ENCODE results near the gene TMEM114.
"Not testable (repeated sequence)": the region's sequence is repeated elsewhere in the genome, so short reads cannot be mapped to it uniquely, and the experiment has no call there.

TMEM114 gene

DNA sequence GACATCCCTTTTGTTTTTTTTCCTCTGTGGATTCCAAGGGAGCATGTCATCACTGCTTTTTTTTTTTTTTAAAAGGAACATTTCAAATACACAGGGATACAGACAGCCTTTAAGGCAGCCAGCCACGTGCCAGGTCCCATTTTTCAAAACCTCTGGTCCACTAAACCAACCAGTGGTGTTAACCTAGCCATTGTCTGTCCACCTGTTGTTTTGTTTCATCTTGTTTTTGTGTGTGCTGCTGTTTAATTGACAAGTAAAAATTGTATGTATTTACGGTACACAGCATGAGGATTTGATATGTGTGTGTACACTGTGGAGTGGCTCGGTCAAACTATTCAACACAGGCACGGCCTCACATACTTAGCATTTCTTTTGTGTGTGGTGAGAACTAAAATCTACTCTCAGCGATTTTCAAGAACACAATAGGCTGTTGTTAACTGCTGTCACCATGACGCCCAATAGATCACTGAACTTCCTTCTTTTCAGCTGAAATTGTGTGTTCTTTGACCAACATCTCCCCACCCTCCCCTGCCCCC is 19.2 kb downstream of the TMEM114 start:
- Histone ChIP-seq H3K27ac (peak overlapping the region; percentile 32), H3K27me3 (replicated peaks) (no peaks in the 10 kb centered on the region), H3K36me3 (replicated peaks) (no peaks in the 10 kb centered on the region), H3K4me3 (ENCODE audit: low read depth, low read length) (no peak overlapping the region)
- in situ Hi-C loops (cut with HindIII; ENCODE audit: low pct_ligation_motif_present, low sequenced_read_pairs): no loop called here
- TF ChIP-seq, protein P1, sequence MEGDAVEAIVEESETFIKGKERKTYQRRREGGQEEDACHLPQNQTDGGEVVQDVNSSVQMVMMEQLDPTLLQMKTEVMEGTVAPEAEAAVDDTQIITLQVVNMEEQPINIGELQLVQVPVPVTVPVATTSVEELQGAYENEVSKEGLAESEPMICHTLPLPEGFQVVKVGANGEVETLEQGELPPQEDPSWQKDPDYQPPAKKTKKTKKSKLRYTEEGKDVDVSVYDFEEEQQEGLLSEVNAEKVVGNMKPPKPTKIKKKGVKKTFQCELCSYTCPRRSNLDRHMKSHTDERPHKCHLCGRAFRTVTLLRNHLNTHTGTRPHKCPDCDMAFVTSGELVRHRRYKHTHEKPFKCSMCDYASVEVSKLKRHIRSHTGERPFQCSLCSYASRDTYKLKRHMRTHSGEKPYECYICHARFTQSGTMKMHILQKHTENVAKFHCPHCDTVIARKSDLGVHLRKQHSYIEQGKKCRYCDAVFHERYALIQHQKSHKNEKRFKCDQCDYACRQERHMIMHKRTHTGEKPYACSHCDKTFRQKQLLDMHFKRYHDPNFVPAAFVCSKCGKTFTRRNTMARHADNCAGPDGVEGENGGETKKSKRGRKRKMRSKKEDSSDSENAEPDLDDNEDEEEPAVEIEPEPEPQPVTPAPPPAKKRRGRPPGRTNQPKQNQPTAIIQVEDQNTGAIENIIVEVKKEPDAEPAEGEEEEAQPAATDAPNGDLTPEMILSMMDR (IDR thresholded peaks at IDR 0.05; ENCODE audit: low read depth, low read length, missing control alignments): no peak
- peak; percentile 71 for DNase-seq

DNA sequence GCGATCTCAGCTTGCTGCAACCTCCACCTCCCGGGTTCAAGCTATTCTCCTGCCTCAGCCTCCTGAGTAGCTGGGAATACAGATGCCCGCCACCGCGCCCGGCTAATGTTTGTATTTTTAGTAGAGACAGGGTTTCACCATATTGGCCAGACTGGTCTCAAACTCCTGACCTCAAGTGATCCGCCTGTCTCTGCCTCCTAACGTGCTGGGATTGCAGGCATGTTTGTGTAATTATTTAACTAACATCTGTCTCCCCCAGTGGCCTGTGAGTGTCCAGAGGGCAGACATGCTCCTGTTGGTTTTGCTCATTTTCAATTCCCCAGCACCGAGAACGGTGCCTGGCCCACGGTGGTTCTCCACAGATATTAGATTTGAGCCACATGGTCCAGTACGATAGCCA is 19.9 kb downstream of the TMEM114 start:
- H3K4me3 ChIP-seq (ENCODE audit: low read depth, low read length); DNase-seq; in situ Hi-C loops (cut with HindIII; ENCODE audit: low pct_ligation_motif_present, low sequenced_read_pairs); H3K27me3 ChIP-seq (replicated peaks); H3K36me3 ChIP-seq (replicated peaks): not testable (repeated sequence)
- H3K27ac ChIP-seq: peak overlapping the region; percentile 32

- in situ Hi-C loops (cut with HindIII; ENCODE audit: low pct_ligation_motif_present, low sequenced_read_pairs): no loop called here
- no peaks in the 10 kb centered on the region for H3K27me3 ChIP-seq (replicated peaks)
- H3K36me3 ChIP-seq (replicated peaks): no peaks in the 10 kb centered on the region
- H3K4me3 ChIP-seq (ENCODE audit: low read depth, low read length): no peak overlapping the region
- DNase-seq: no peak
- H3K27ac ChIP-seq: no peak overlapping the region
- TF ChIP-seq, protein P1 (IDR thresholded peaks at IDR 0.05; ENCODE audit: low read depth, low read length, missing control alignments): no peak
Measured at GRCh38 chr16:8569650-8570346, 20.5 kb downstream of the TMEM114 start.

DNA sequence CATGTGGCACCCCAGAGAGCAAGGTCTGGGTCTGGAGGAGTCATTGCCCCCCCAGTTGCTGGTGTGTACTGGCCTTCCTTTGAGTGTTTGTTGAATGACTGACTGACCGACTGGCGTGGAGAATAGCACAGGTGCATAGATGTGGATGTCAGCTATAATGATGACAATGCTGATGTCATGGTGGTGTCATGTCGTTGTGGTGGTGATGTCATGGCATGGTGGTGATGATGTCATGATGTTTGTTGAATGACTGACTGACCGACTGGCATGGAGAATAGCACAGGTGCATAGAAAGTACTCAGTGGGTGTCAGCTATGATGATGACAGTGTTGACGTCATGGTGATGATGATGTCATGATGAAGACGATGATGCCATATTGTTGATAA is 22.1 kb downstream of the TMEM114 start:
- no peak for DNase-seq
- Histone ChIP-seq H3K36me3 (replicated peaks) (no peaks in the 10 kb centered on the region), H3K27ac (no peak overlapping the region), H3K4me3 (ENCODE audit: low read depth, low read length) (no peak overlapping the region), H3K27me3 (replicated peaks) (no peaks in the 10 kb centered on the region)
- TF ChIP-seq, protein P1 (IDR thresholded peaks at IDR 0.05; ENCODE audit: low read depth, low read length, missing control alignments): no peak
- in situ Hi-C loops (cut with HindIII; ENCODE audit: low pct_ligation_motif_present, low sequenced_read_pairs): no loop called here

GRCh38 chr16:8567355-8568230 is 22.7 kb downstream of the TMEM114 start:
- Histone ChIP-seq H3K4me3 (ENCODE audit: low read depth, low read length) (no peak overlapping the region), H3K27ac (no peak overlapping the region), H3K27me3 (replicated peaks) (no peaks in the 10 kb centered on the region), H3K36me3 (replicated peaks) (no peaks in the 10 kb centered on the region)
- peak; percentile 88 for DNase-seq
- TF ChIP-seq, protein P1 (IDR thresholded peaks at IDR 0.05; ENCODE audit: low read depth, low read length, missing control alignments): peak; percentile 99
- in situ Hi-C loops (cut with HindIII; ENCODE audit: low pct_ligation_motif_present, low sequenced_read_pairs): no loop called here

GRCh38 chr16:8565498-8565897 is 24.8 kb downstream of the TMEM114 start:
- in situ Hi-C loops (cut with HindIII; ENCODE audit: low pct_ligation_motif_present, low sequenced_read_pairs): no loop called here
- H3K27ac ChIP-seq: no peak overlapping the region
- TF ChIP-seq, protein P1 (IDR thresholded peaks at IDR 0.05; ENCODE audit: low read depth, low read length, missing control alignments): no peak
- no peaks in the 10 kb centered on the region for H3K27me3 ChIP-seq (replicated peaks)
- no peak overlapping the region for H3K4me3 ChIP-seq (ENCODE audit: low read depth, low read length)
- DNase-seq: no peak
- no peaks in the 10 kb centered on the region for H3K36me3 ChIP-seq (replicated peaks)
